AG10803 (cell line): ENCODE results near the gene CEBPG.
A peak's percentile ranks its signal among the peaks of the same experiment; 100 is the strongest.

Source experiments
- DNase-seq: peaks from one replicate; pipeline ENCODE4 v3.0.0; 2010; ENCODE audit warnings: low read depth
- H3K4me3 ChIP-seq: 2 replicates; pipeline ENCODE4 v1.5.1; 2011; ENCODE audit warnings: mild to moderate bottlenecking, low read length, control low read depth
- CTCF ChIP-seq: conservative IDR thresholded peaks from 2 replicates; pipeline ENCODE4 v1.5.1; 2011; ENCODE audit warnings: mild to moderate bottlenecking, low read length, control low read depth, inconsistent platforms

The CEBPG gene

GRCh38 chr19:33387351-33388230 lies 14.1 kb downstream of the CEBPG start:
- no peak for TF ChIP-seq CTCF
- H3K4me3 ChIP-seq = no peak overlapping the region
- no peak for DNase-seq

- DNase-seq = peak; percentile 46
- H3K4me3 ChIP-seq = no peak overlapping the region
- no peak for TF ChIP-seq CTCF
Measured at GRCh38 chr19:33388231-33388724, 14.8 kb downstream of the CEBPG start.

GRCh38 chr19:33388725-33389420 lies 15.4 kb downstream of the CEBPG start:
- TF ChIP-seq CTCF = no peak
- no peak for DNase-seq
- no peak overlapping the region for H3K4me3 ChIP-seq

GRCh38 chr19:33389421-33390100 lies 16.1 kb downstream of the CEBPG start:
- H3K4me3 ChIP-seq = no peak overlapping the region
- TF ChIP-seq CTCF = no peak
- DNase-seq = no peak

- peak; percentile 40 for DNase-seq
- H3K4me3 ChIP-seq = no peak overlapping the region
- TF ChIP-seq CTCF = no peak
Measured at GRCh38 chr19:33390101-33390907, 16.8 kb downstream of the CEBPG start.

- TF ChIP-seq CTCF = no peak
- no peak overlapping the region for H3K4me3 ChIP-seq
- DNase-seq = no peak
Measured at GRCh38 chr19:33390908-33391630, 17.6 kb downstream of the CEBPG start.
